Transverse colon (tissue), 4 donors: ENCODE results near the gene NOTCH3. TPM values are rescaled to one million over a fixed set of nuclear protein-coding genes. Genes with fewer than 3 reads are reported as not detected.
A peak's percentile ranks its signal among the peaks of the same experiment; 100 is the strongest.

Experiments used
- DNase-seq: peaks from one replicate; pipeline ENCODE4 v3.0.0-alpha.2; 2019
- H3K27ac ChIP-seq, 4 donors: fragments of 200-600 bp; sonication (generic); 2 replicates each; pipeline ENCODE4 v1.5.1; 2016 to 2018; ENCODE audit warnings: inconsistent platforms in 4 of 4
- H3K27me3 ChIP-seq: fragments of 200-600 bp; sonication (generic); 2 replicates; pipeline ENCODE4 v1.5.1; 2017; ENCODE audit warnings: inconsistent platforms
- H3K36me3 ChIP-seq, 4 donors: fragments of 200-600 bp; sonication (generic); 2 replicates each; pipeline ENCODE4 v1.5.1; 2017 to 2019; ENCODE audit warnings: inconsistent platforms in 4 of 4
- H3K4me1 ChIP-seq, 4 donors: fragments of 200-600 bp; sonication (generic); 2 replicates each; pipeline ENCODE4 v1.5.1; 2017 to 2020; ENCODE audit warnings: inconsistent platforms in 4 of 4
- H3K4me3 ChIP-seq, 4 donors: fragments of 200-600 bp; sonication (generic); 1 replicate in 1 of 4; 2 replicates in 3 of 4; pipeline versions ENCODE4 v1.5.1 to v1.6.1; 2017 to 2019; ENCODE audit warnings: inconsistent platforms in 4 of 4
- H3K9me3 ChIP-seq, 2 donors: fragments of 200-600 bp; sonication (generic); 2 replicates each; pipeline ENCODE4 v1.5.1; 2017 to 2019; ENCODE audit warnings: inconsistent platforms in 2 of 2
- CTCF ChIP-seq, 5 experiments: fragments of 200-600 bp in 3 of 5; fragments of 450-650 bp in 2 of 5; sonication (generic) in 3 of 5; IDR thresholded peaks; 1 replicate in 2 of 5; 2 replicates in 3 of 5; pipeline ENCODE4 v1.5.1; 2016 to 2017; ENCODE audit warnings: antibody characterized with exemption in 5 of 5, inconsistent platforms in 3 of 5, mild to moderate bottlenecking in 2 of 5, moderate library complexity in 1 of 5
- EP300 ChIP-seq: sonication (generic); formaldehyde crosslinking; IDR thresholded peaks from one replicate; pipeline ENCODE4 v1.6.1; 2017; ENCODE audit warnings: antibody characterized with exemption, low read depth
- POLR2A ChIP-seq: fragments of 450-650 bp; IDR thresholded peaks from one replicate; pipeline ENCODE4 v1.6.1; 2016; ENCODE audit warnings: antibody characterized with exemption, mild to moderate bottlenecking, moderate library complexity
- POLR2AphosphoS5 ChIP-seq, 3 donors: sonication (generic); formaldehyde crosslinking; IDR thresholded peaks; one replicate each; pipeline ENCODE4 v1.6.1; 2016; ENCODE audit warnings: antibody characterized with exemption in 3 of 3
- WGBS, 2 donors: methylation state at CpG; one replicate each; pipeline ENCODE4 v1.1.5; 2018; ENCODE audit warnings: low coverage in 1 of 2; 5-methylcytosine and 5-hydroxymethylcytosine counted together
- in situ Hi-C, 4 donors: fragments of 200-750 bp; cut with MboI; loops; one replicate each; pipeline versions ENCODE4 v1.15.0 to v1.15.1; 2017; ENCODE audit warnings: low sequenced_read_pairs in 3 of 4, low pct_ligation_motif_present in 1 of 4, low pct_unique_long_range_greater_than_20kb in 1 of 4
- intact Hi-C: fragments of 100-400 bp; cut with DNase I; formaldehyde crosslinking; loops from one replicate; pipeline ENCODE4 v1.15.1; 2023; ENCODE audit warnings: low total_unique reads
- total RNA-seq, 4 donors: library from RNA; depleted of rRNA; stranded (reverse); fragments of >200 nt; gene quantifications; one replicate each; pipeline ENCODE4 v1.1.0, GENCODE V29; 2016

The NOTCH3 gene
- total RNA-seq, 4 donors from 2014 or later: 2.2 to 16.3 (median 4.7) TPM

- TF ChIP-seq CTCF (IDR thresholded peaks at IDR 0.05): no peak
- no peak for TF ChIP-seq POLR2A
- no peak for TF ChIP-seq POLR2AphosphoS5 (IDR thresholded peaks at IDR 0.05)
- Histone ChIP-seq H3K27me3 (peaks cover 49% of the 10 kb centered on the region), H3K4me3 (no peak overlapping the region), H3K27ac (no peak overlapping the region), H3K4me1 (peaks cover 4 to 16% (median 9%) of the 10 kb centered on the region in 4 donors), H3K36me3 (no peaks in the 10 kb centered on the region), H3K9me3 (no peaks in the 10 kb centered on the region)
- DNase-seq: no peak
- in situ Hi-C loops: no loop called here
- WGBS, 2 donors: 78% methylated on average over 6 of the region's 7 CpGs; no CpG with 5 or more reads in 1 of the 2 donors
- intact Hi-C loops: no loop called here
Observed at GRCh38 chr19:15225760-15226159, 25.0 kb upstream of the NOTCH3 start.

- Histone ChIP-seq H3K27me3 (peaks cover 40% of the 10 kb centered on the region), H3K9me3 (no peaks in the 10 kb centered on the region), H3K4me3 (peak overlapping the region; percentile 37 to 62 (median 50)), H3K4me1 (peaks cover 4 to 16% (median 9%) of the 10 kb centered on the region in 4 donors), H3K36me3 (no peaks in the 10 kb centered on the region), H3K27ac (peak overlapping the region; percentile 30 to 59 (median 34))
- intact Hi-C loops: no loop called here
- WGBS, 2 donors: 31 to 43% methylated on average over 7 to 34 of the region's 51 CpGs
- no peak for DNase-seq
- in situ Hi-C loops: no loop called here
- TF ChIP-seq POLR2AphosphoS5 (IDR thresholded peaks at IDR 0.05) (no peak), EP300 (no peak), POLR2A (no peak), CTCF (IDR thresholded peaks at IDR 0.05) (no peak)
Observed at GRCh38 chr19:15223649-15224361, 23.0 kb upstream of the NOTCH3 start.

- no peaks in the 10 kb centered on the region for H3K36me3 ChIP-seq
- peak; percentile 82 for DNase-seq
- peaks cover 4 to 16% (median 9%) of the 10 kb centered on the region in 4 donors for H3K4me1 ChIP-seq
- H3K4me3 ChIP-seq: peak overlapping the region; percentile 37 to 62 (median 50)
- WGBS, 2 donors: 3 to 6% methylated on average over 6 to 28 of the region's 48 CpGs
- H3K27ac ChIP-seq: peak overlapping the region in 3 of 4 donors; percentile 32 to 59 (median 37)
- TF ChIP-seq POLR2AphosphoS5 (IDR thresholded peaks at IDR 0.05): no peak
- no peak for TF ChIP-seq CTCF (IDR thresholded peaks at IDR 0.05)
- TF ChIP-seq POLR2A: no peak
- no peak for TF ChIP-seq EP300
- intact Hi-C loops (no loop called here), in situ Hi-C loops (no loop called here)
- H3K27me3 ChIP-seq: peaks cover 40% of the 10 kb centered on the region
- no peaks in the 10 kb centered on the region for H3K9me3 ChIP-seq
Observed at GRCh38 chr19:15222738-15223648, 22.2 kb upstream of the NOTCH3 start.

- H3K4me1 ChIP-seq: peaks cover 4 to 16% (median 9%) of the 10 kb centered on the region in 4 donors
- no peaks in the 10 kb centered on the region for H3K9me3 ChIP-seq
- WGBS, 2 donors: 59 to 64% methylated on average over 6 of the region's 6 CpGs
- intact Hi-C loops: no loop called here
- no peak overlapping the region for H3K27ac ChIP-seq
- no peak for DNase-seq
- TF ChIP-seq EP300 (no peak), POLR2AphosphoS5 (IDR thresholded peaks at IDR 0.05) (no peak), POLR2A (no peak), CTCF (IDR thresholded peaks at IDR 0.05) (no peak)
- in situ Hi-C loops: no loop called here
- H3K27me3 ChIP-seq: peaks cover 40% of the 10 kb centered on the region
- H3K4me3 ChIP-seq: no peak overlapping the region
- H3K36me3 ChIP-seq: no peaks in the 10 kb centered on the region
Observed at GRCh38 chr19:15220833-15221232, 20.0 kb upstream of the NOTCH3 start.
